Measurements from ENCODE around the gene PI4KA. TPM values are rescaled to one million over a fixed set of nuclear protein-coding genes. Genes with fewer than 3 reads are reported as not detected.
"Not testable (repeated sequence)": the region's sequence is repeated elsewhere in the genome, so short reads cannot be mapped to it uniquely, and the experiment has no call there.

Gene PI4KA
- total and polyA plus RNA-seq, 2 donors (not counting 1 experiment from before 2014, with no cell fraction given) = 26.4 to 40.6 TPM

DNA sequence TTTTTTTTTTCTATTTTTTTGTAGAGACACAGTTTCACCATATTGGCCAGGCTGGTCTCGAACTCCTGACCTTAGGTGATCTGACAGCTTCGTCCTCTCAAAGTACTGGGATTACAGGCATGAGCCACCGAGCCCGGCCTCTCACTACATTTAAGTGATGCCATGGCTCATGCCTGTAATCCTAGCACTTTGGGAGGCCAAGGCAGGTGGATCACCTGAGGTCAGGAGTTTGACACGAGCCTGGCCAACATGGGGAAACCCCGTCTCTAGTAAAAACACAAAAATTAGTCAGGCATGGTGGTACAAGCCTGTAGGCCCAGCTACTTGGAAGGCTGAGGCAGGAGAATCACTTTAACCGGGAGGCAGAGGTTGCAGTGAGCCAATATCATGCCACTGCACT, 165.7 kb downstream of the PI4KA start:
- H3K36me3 ChIP-seq (ENCODE audit: control insufficient read depth, insufficient read depth, low read length); H3K27me3 ChIP-seq (ENCODE audit: control insufficient read depth, insufficient read depth, low read length); DNase-seq (ENCODE audit: low read depth in 2 of 2); H3K9me3 ChIP-seq (ENCODE audit: control insufficient read depth, insufficient read depth, low read depth, low read length); H3K9ac ChIP-seq (ENCODE audit: insufficient read depth, low read length); H3K4me2 ChIP-seq (ENCODE audit: extremely low read depth, insufficient read depth, low read length); H3K27ac ChIP-seq (ENCODE audit: insufficient read depth, low read length); H2AFZ ChIP-seq (ENCODE audit: low read length); H3K4me3 ChIP-seq (replicated peaks in 1 of 4; ENCODE audit: control extremely low read depth in 1 of 4, insufficient read depth in 1 of 4, low read depth in 3 of 4, low read length in 4 of 4); H3K79me2 ChIP-seq (ENCODE audit: control insufficient read depth, insufficient read depth, low read length); H3K4me1 ChIP-seq (ENCODE audit: control insufficient read depth, extremely low read depth, insufficient read depth, low read length); H4K20me1 ChIP-seq (ENCODE audit: control insufficient read depth, extremely low read depth, insufficient read depth, low read length): not testable (repeated sequence)

DNA sequence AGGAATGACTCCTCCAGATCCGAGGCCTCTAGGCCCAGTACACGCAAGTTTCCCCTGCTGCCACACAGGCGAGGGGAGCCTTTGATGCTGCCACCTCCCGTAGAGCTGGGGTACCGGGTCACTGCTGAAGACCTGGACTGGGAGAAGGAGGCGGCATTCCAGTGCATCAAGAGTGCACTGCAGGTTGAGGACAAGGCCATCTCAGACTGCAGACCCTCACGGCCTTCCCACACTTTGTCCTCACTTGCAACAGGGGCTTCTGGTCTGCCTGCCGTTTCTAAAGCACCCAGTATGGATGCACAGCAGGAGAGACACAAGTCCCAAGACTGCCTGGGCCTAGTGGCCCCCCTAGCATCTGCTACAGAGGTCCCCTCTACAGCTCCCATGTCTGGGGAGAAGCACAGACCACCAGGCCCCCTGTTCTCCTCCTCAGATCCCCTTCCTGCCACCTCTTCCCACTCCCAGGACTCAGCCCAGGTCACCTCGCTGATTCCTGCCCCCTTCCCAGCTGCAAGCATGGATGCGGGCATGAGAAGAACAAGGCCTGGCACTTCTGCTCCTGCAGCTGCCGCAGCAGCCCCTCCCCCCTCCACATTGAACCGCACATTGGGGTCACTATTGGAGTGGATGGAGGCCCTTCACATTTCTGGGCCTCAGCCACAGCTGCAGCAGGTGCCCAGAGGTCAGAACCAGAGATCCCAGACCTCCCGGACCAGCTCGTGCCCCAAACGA, 167.9 kb downstream of the PI4KA start:
- H3K9me3 ChIP-seq (ENCODE audit: control insufficient read depth, insufficient read depth, low read depth, low read length); H3K4me2 ChIP-seq (ENCODE audit: extremely low read depth, insufficient read depth, low read length); H2AFZ ChIP-seq (ENCODE audit: low read length); H3K9ac ChIP-seq (ENCODE audit: insufficient read depth, low read length); H3K79me2 ChIP-seq (ENCODE audit: control insufficient read depth, insufficient read depth, low read length); H4K20me1 ChIP-seq (ENCODE audit: control insufficient read depth, extremely low read depth, insufficient read depth, low read length); H3K36me3 ChIP-seq (ENCODE audit: control insufficient read depth, insufficient read depth, low read length); H3K27me3 ChIP-seq (ENCODE audit: control insufficient read depth, insufficient read depth, low read length); H3K4me3 ChIP-seq (replicated peaks in 1 of 4; ENCODE audit: control extremely low read depth in 1 of 4, insufficient read depth in 1 of 4, low read depth in 3 of 4, low read length in 4 of 4); DNase-seq (ENCODE audit: low read depth in 2 of 2); H3K27ac ChIP-seq (ENCODE audit: insufficient read depth, low read length); H3K4me1 ChIP-seq (ENCODE audit: control insufficient read depth, extremely low read depth, insufficient read depth, low read length): not testable (repeated sequence)

DNA sequence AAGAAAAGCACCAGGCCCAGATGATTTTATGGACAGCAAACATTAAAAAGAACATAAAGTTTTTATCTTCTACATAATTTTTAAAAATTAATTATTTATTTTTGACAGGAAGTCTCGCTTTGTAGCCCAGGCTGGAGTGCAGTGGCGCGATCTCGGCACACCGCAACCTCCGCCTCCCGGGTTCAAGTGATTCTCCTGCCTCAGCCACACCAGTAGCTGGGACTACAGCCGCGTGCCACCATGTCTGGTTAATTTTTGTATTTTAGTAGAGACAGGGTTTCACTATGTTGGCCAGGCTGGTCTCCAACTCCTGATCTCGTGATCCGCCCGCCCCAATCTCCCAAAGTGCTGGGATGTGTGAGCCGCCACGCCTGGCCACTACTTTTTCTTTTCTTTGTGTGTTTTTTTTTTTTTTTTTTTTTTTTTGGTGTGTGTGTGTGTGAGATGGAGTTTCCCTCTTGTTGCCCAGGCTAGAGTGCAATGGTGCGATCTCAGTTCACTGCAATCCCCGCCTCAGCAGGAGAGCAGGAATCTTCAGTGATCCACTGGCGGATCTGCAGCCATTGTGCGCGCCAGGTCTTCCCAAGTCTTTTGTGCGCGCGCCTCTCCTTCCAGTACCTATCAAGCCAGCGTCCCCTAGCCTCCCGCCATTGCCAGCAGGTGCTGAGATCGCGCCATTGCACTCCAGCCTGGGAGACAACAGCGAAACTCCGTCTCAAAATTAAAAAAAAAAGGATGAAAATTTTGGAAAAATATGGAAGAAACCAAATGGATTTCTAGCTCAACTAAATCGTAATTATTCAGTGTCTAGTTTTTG, 171.0 kb downstream of the PI4KA start:
- not testable (repeated sequence) for H3K4me1 ChIP-seq (ENCODE audit: control insufficient read depth, extremely low read depth, insufficient read depth, low read length); H2AFZ ChIP-seq (ENCODE audit: low read length); H3K4me2 ChIP-seq (ENCODE audit: extremely low read depth, insufficient read depth, low read length); H3K4me3 ChIP-seq (replicated peaks in 1 of 4; ENCODE audit: control extremely low read depth in 1 of 4, insufficient read depth in 1 of 4, low read depth in 3 of 4, low read length in 4 of 4); H3K27me3 ChIP-seq (ENCODE audit: control insufficient read depth, insufficient read depth, low read length); DNase-seq (ENCODE audit: low read depth in 2 of 2); H3K36me3 ChIP-seq (ENCODE audit: control insufficient read depth, insufficient read depth, low read length); H3K9me3 ChIP-seq (ENCODE audit: control insufficient read depth, insufficient read depth, low read depth, low read length); H3K9ac ChIP-seq (ENCODE audit: insufficient read depth, low read length); H4K20me1 ChIP-seq (ENCODE audit: control insufficient read depth, extremely low read depth, insufficient read depth, low read length); H3K79me2 ChIP-seq (ENCODE audit: control insufficient read depth, insufficient read depth, low read length); H3K27ac ChIP-seq (ENCODE audit: insufficient read depth, low read length)

DNA sequence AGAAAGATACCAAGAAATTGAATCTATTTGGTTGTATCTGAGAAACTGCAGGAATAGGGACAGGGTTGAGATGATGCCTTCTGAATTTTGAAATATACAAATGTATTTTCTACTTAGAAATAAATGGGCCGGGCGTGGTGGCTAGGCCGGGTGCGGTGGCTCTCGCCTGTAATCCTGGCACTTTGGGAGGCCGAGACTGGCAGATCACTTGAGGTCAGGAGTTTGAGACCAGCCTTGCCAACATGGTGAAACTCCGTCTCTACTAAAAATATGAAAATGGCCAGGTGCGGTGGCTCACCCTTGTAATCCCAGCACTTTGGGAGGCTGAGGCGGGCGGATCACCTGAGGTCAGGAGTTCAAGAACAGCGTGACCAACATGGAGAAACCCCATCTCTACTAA, 172.8 kb downstream of the PI4KA start:
- not testable (repeated sequence) for H2AFZ ChIP-seq (ENCODE audit: low read length); H3K36me3 ChIP-seq (ENCODE audit: control insufficient read depth, insufficient read depth, low read length); H3K4me3 ChIP-seq (replicated peaks in 1 of 4; ENCODE audit: control extremely low read depth in 1 of 4, insufficient read depth in 1 of 4, low read depth in 3 of 4, low read length in 4 of 4); H3K4me1 ChIP-seq (ENCODE audit: control insufficient read depth, extremely low read depth, insufficient read depth, low read length); DNase-seq (ENCODE audit: low read depth in 2 of 2); H3K79me2 ChIP-seq (ENCODE audit: control insufficient read depth, insufficient read depth, low read length); H3K9me3 ChIP-seq (ENCODE audit: control insufficient read depth, insufficient read depth, low read depth, low read length); H4K20me1 ChIP-seq (ENCODE audit: control insufficient read depth, extremely low read depth, insufficient read depth, low read length); H3K4me2 ChIP-seq (ENCODE audit: extremely low read depth, insufficient read depth, low read length); H3K27me3 ChIP-seq (ENCODE audit: control insufficient read depth, insufficient read depth, low read length); H3K27ac ChIP-seq (ENCODE audit: insufficient read depth, low read length); H3K9ac ChIP-seq (ENCODE audit: insufficient read depth, low read length)

DNA sequence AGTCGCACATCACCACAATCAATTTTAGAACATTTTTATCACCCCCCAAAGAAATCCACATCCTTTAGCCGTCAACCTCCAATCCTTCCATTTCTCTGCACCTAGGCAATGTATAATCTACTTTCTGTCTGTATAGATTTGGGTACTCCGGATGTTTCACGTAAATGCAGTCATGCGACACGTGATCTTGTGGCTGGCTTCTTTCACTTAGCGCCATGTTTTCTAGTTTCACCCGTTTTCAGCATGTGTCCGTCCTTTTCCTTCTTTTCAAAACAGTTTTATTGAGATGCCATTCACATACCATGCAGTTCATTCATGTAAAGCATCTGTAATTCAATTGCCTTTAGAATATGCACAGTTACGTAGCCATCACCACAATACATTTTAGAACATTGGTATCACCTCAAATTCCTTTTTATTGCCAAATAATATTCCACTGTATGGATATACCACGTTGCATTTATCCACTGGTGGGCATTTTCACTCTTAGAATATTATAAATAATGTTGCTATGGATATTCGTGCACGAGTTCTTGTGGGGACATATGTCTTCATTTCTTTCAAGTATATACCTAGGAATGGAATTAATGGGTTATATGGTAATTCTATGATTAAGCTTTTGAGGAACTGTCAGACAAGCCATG, 179.7 kb downstream of the PI4KA start:
- H3K79me2 ChIP-seq (ENCODE audit: control insufficient read depth, insufficient read depth, low read length); H3K27me3 ChIP-seq (ENCODE audit: control insufficient read depth, insufficient read depth, low read length); H3K9ac ChIP-seq (ENCODE audit: insufficient read depth, low read length); H3K36me3 ChIP-seq (ENCODE audit: control insufficient read depth, insufficient read depth, low read length); H3K4me2 ChIP-seq (ENCODE audit: extremely low read depth, insufficient read depth, low read length); DNase-seq (ENCODE audit: low read depth in 2 of 2); H4K20me1 ChIP-seq (ENCODE audit: control insufficient read depth, extremely low read depth, insufficient read depth, low read length); H2AFZ ChIP-seq (ENCODE audit: low read length); H3K4me1 ChIP-seq (ENCODE audit: control insufficient read depth, extremely low read depth, insufficient read depth, low read length); H3K4me3 ChIP-seq (replicated peaks in 1 of 4; ENCODE audit: control extremely low read depth in 1 of 4, insufficient read depth in 1 of 4, low read depth in 3 of 4, low read length in 4 of 4); H3K27ac ChIP-seq (ENCODE audit: insufficient read depth, low read length); H3K9me3 ChIP-seq (ENCODE audit: control insufficient read depth, insufficient read depth, low read depth, low read length): not testable (repeated sequence)
